Transverse colon (tissue), 3 donors: ENCODE data around the gene RCSD1.

Source experiments
- EP300 ChIP-seq: sonication (generic); formaldehyde crosslinking; IDR thresholded peaks from one replicate; pipeline ENCODE4 v1.6.1; 2017; ENCODE audit warnings: antibody characterized with exemption, low read depth
- POLR2A ChIP-seq: fragments of 450-650 bp; IDR thresholded peaks from one replicate; pipeline ENCODE4 v1.6.1; 2016; ENCODE audit warnings: antibody characterized with exemption, mild to moderate bottlenecking, moderate library complexity
- TF ChIP-seq, protein P1 (sequence below), 5 experiments: fragments of 200-600 bp in 3 of 5; fragments of 450-650 bp in 2 of 5; sonication (generic) in 3 of 5; IDR thresholded peaks; 1 replicate in 2 of 5; 2 replicates in 3 of 5; pipeline ENCODE4 v1.5.1; 2016 to 2017; ENCODE audit warnings: antibody characterized with exemption in 5 of 5, inconsistent platforms in 3 of 5, mild to moderate bottlenecking in 2 of 5, moderate library complexity in 1 of 5

DNA sequence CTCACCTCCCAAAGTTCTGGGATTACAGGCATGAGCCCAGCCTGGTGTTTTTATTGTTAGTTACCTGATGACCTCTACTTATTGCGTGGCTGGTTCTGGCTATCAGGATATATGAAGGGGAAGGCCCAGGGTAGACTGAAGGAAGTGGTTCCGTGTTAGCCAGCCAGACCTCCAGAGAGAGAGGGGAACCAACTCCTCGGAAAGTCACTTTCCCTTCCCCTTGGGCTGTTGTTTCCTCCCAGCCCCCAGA, 2.5 kb upstream of the RCSD1 start:
- TF ChIP-seq, protein P1, sequence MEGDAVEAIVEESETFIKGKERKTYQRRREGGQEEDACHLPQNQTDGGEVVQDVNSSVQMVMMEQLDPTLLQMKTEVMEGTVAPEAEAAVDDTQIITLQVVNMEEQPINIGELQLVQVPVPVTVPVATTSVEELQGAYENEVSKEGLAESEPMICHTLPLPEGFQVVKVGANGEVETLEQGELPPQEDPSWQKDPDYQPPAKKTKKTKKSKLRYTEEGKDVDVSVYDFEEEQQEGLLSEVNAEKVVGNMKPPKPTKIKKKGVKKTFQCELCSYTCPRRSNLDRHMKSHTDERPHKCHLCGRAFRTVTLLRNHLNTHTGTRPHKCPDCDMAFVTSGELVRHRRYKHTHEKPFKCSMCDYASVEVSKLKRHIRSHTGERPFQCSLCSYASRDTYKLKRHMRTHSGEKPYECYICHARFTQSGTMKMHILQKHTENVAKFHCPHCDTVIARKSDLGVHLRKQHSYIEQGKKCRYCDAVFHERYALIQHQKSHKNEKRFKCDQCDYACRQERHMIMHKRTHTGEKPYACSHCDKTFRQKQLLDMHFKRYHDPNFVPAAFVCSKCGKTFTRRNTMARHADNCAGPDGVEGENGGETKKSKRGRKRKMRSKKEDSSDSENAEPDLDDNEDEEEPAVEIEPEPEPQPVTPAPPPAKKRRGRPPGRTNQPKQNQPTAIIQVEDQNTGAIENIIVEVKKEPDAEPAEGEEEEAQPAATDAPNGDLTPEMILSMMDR (IDR thresholded peaks at IDR 0.05) = no peak
- TF ChIP-seq POLR2A (no peak), EP300 (no peak)
